ACHN (cell line): ENCODE data around the gene GYG2.
"Not testable (repeated sequence)": the region's sequence is repeated elsewhere in the genome, so short reads cannot be mapped to it uniquely, and the experiment has no call there.

Source experiments
- DNase-seq: peaks from one replicate; pipeline ENCODE4 v3.0.0-alpha.2; 2015
- in situ Hi-C: cut with HindIII; loops from 2 replicates; pipeline ENCODE4 v1.10.0; 2017; ENCODE audit warnings: low sequenced_read_pairs, low pct_ligation_motif_present, low pct_unique_long_range_greater_than_20kb

GYG2 gene

GRCh38 chrX:2855761-2856160 is 27.0 kb downstream of the GYG2 start:
- DNase-seq: no peak
- in situ Hi-C loops: no loop called here

GRCh38 chrX:2857566-2857965 is 28.8 kb downstream of the GYG2 start:
- no peak for DNase-seq
- in situ Hi-C loops: no loop called here

GRCh38 chrX:2859197-2859797 is 30.6 kb downstream of the GYG2 start:
- in situ Hi-C loops: no loop called here

GRCh38 chrX:2862404-2862803 is 33.7 kb downstream of the GYG2 start:
- no peak for DNase-seq
- in situ Hi-C loops: no loop called here

More at GRCh38 chrX:2859197-2859797, 30.6 kb downstream of the GYG2 start:
- no peak for DNase-seq

GRCh38 chrX:2863646-2864045 is 34.9 kb downstream of the GYG2 start:
- in situ Hi-C loops: no loop called here
- DNase-seq: peak; percentile 4

GRCh38 chrX:2867206-2867605 is 38.5 kb downstream of the GYG2 start:
- no peak for DNase-seq
- in situ Hi-C loops: no loop called here

- no peak for DNase-seq
- in situ Hi-C loops: no loop called here
These were observed 41.9 kb downstream of the GYG2 start for GRCh38 chrX:2870650-2871049.

GRCh38 chrX:2871831-2872230 is 43.1 kb downstream of the GYG2 start:
- in situ Hi-C loops: no loop called here

GRCh38 chrX:2872671-2873277 is 44.0 kb downstream of the GYG2 start:
- in situ Hi-C loops: no loop called here
- DNase-seq: no peak

More at GRCh38 chrX:2871831-2872230, 43.1 kb downstream of the GYG2 start:
- no peak for DNase-seq

- no peak for DNase-seq
- in situ Hi-C loops: no loop called here
These were observed 45.7 kb downstream of the GYG2 start for GRCh38 chrX:2874222-2875135.

GRCh38 chrX:2875136-2875481 is 46.4 kb downstream of the GYG2 start:
- in situ Hi-C loops: no loop called here
- no peak for DNase-seq

- peak; percentile 14 for DNase-seq
- in situ Hi-C loops: no loop called here
These were observed 47.2 kb downstream of the GYG2 start for GRCh38 chrX:2875798-2876399.

- in situ Hi-C loops: no loop called here
- no peak for DNase-seq
These were observed 49.8 kb downstream of the GYG2 start for GRCh38 chrX:2878563-2878962.

- in situ Hi-C loops: no loop called here
- DNase-seq: no peak
These were observed 50.9 kb downstream of the GYG2 start for GRCh38 chrX:2879670-2880069.

- in situ Hi-C loops: no loop called here
- no peak for DNase-seq
These were observed 55.0 kb downstream of the GYG2 start for GRCh38 chrX:2883770-2884169.

GRCh38 chrX:2888309-2888708 is 59.6 kb downstream of the GYG2 start:
- in situ Hi-C loops: no loop called here
- no peak for DNase-seq

GRCh38 chrX:2889045-2889605 is 60.4 kb downstream of the GYG2 start:
- in situ Hi-C loops: no loop called here

GRCh38 chrX:2889706-2890490 is 61.2 kb downstream of the GYG2 start:
- DNase-seq, in situ Hi-C loops: not testable (repeated sequence)

More at GRCh38 chrX:2889045-2889605, 60.4 kb downstream of the GYG2 start:
- no peak for DNase-seq
